ENCODE data around the gene LY9.

Gene LY9, protein sequence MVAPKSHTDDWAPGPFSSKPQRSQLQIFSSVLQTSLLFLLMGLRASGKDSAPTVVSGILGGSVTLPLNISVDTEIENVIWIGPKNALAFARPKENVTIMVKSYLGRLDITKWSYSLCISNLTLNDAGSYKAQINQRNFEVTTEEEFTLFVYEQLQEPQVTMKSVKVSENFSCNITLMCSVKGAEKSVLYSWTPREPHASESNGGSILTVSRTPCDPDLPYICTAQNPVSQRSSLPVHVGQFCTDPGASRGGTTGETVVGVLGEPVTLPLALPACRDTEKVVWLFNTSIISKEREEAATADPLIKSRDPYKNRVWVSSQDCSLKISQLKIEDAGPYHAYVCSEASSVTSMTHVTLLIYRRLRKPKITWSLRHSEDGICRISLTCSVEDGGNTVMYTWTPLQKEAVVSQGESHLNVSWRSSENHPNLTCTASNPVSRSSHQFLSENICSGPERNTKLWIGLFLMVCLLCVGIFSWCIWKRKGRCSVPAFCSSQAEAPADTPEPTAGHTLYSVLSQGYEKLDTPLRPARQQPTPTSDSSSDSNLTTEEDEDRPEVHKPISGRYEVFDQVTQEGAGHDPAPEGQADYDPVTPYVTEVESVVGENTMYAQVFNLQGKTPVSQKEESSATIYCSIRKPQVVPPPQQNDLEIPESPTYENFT

DNA sequence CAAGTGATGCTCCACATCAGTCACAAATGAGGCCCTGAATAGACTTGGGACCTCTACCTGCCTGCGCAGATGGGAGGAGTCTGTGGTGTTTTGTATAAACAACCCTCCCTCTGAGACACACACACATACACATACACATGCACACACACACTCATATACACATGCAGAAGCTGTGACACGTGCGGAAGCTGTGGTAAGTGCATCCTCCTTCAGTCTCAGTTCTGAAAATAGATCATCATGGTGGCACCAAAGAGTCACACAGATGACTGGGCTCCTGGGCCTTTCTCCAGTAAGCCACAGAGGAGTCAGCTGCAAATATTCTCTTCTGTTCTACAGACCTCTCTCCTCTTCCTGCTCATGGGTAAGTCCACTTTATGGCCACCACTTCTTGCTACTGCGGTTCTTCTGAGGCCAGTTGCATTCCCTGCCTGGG, at the start of gene LY9:
Gene LY9 (plus strand): TSS at position 224 of the 433 bp plus-strand sequence. CDS start 14 bp downstream, at position 238.
- DNase-seq = peak; percentile 74

GRCh38 chr1:160746836-160747500, 49.0 kb upstream of the LY9 start:
- DNase-seq = no peak

DNA sequence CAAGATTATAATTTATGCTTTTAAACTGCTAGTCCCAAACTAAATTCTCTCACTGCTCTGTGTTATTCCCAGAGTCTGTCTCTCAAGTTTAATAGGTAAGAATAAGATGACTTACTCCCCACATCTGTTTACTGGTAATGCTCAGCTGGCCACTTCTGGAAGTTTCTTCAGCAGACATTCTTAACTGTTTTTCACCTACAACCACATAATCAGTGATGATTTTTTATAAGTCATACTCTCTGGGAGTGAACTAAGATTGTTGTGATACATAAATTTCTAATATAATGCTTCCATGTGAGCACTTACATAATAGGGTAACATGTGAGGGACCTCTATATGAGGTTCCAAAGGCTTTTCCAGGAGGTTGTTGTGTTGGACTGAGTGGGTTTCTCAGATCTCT, 48.3 kb upstream of the LY9 start:
- DNase-seq = no peak

GRCh38 chr1:160748181-160748877, 47.6 kb upstream of the LY9 start:
- DNase-seq = no peak

- no peak for DNase-seq
These were observed 47.1 kb upstream of the LY9 start for GRCh38 chr1:160748878-160749269.

DNA sequence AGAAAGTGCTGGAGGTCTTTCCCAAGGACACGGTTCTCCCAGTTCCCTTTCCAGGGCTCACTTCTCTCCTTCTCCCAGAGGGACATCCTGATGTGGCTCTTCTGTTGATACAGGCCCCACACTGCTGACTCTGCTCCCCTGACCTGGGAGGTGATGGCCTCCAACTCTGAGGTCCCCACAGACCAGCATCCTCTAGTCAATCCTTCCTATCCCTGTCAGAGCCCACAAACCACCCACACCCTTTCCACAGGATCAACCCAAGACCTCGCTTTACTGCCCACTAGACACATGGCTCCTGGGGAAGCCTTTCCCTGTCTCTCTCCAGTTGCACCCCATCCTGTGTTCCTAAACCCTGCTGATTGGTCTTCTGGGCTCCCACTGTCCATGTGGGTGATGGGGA, 45.4 kb upstream of the LY9 start:
- no peak for DNase-seq

DNA sequence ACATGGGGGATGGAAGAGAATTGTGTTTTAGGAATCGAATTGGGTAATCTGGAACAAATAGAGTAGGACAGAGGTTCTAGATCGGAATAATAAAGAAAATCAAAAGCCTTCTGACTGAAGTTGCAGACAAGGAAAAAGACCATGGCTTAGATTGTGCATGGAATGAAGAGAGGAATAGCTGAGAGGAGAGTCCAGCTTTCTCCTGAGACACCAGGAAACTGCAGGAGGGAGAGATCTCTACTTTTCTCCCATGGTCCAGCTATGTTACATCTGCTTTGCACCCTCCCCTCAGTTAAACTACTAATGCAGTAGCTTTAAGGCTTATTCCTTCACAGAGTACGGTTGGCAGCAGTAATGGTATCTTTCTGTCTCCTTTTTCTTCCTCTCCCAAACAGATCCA, 43.6 kb upstream of the LY9 start:
- no peak for DNase-seq

DNA sequence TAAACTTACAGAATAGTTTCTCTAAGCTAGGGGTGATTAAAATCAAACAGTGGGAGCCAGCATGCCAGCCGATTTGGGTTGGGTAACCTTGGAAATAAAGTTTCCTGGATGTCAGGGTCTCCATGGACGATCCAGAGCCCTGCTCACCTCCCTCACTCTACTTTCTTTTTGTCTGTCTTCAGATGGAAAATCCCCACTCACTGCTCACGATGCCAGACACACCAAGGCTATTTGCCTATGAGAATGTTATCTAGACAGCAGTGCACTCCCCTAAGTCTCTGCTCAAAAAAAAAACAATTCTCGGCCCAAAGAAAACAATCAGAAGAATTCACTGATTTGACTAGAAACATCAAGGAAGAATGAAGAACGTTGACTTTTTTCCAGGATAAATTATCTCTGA, 43.0 kb upstream of the LY9 start:
- DNase-seq = no peak

DNA sequence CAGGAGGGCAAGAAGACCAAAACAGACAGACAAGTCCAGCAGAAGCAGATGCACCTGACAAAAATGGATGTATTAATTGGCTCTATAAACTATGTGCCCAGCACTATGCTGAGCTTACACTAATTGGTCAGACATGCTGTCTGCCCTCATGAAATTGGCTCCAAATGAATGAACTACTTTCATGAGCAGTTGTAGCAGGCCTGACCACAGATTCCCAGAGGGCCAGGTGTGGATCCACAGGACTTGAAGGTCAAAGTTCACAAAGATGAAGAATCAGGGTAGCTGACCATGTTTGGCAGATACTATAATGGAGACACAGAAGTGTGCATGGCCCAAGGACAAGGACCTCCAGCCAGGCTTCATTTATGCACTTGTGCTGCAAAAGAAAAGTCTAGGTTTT, 42.4 kb upstream of the LY9 start:
- no peak for DNase-seq

- no peak for DNase-seq
These were observed 40.5 kb upstream of the LY9 start for GRCh38 chr1:160755461-160755860.

GRCh38 chr1:160755911-160756848, 39.8 kb upstream of the LY9 start:
- DNase-seq = no peak

- no peak for DNase-seq
These were observed 39.1 kb upstream of the LY9 start for GRCh38 chr1:160756849-160757201.

DNA sequence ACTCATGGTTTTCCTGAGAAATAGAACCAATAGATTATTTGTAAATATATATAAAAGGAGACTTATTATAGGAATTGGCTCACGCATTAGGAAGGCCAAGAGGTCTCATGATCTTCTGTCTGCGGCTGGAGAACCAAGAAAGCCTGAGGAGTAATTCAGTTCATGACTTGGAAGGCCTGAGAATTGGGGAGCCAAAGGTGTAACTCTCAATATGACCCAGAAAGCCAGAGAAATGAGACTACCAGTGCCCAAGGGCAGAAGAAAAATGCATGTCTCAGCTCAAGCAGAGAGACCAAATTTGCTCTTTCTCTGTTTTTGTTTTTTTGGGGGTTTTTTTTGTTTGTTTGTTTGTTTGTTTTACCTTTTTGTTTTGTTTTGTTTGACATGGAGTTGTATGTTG, 37.5 kb upstream of the LY9 start:
- no peak for DNase-seq

- no peak for DNase-seq
These were observed 36.2 kb upstream of the LY9 start for GRCh38 chr1:160759740-160760139.

DNA sequence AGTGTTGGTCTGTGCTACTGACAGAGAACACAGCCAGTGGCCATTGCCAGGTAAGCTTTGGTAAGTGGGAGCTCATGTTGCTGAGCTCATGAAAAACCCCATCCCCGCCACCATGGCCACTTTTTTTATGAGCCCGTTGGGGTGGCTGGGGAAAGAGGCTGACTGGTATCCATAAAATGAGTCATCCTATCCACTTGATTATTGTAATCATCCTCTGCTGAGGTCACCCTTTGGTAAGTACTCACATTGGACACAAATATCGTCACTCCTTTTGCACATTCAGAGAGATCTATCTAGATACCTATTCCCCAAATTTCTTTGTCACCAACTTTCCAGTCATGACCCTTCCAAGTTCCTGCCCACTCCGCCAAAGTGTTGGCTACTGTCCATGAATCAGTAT, 34.9 kb upstream of the LY9 start:
- DNase-seq = no peak

- DNase-seq = no peak
These were observed 34.1 kb upstream of the LY9 start for GRCh38 chr1:160761886-160762285.

DNA sequence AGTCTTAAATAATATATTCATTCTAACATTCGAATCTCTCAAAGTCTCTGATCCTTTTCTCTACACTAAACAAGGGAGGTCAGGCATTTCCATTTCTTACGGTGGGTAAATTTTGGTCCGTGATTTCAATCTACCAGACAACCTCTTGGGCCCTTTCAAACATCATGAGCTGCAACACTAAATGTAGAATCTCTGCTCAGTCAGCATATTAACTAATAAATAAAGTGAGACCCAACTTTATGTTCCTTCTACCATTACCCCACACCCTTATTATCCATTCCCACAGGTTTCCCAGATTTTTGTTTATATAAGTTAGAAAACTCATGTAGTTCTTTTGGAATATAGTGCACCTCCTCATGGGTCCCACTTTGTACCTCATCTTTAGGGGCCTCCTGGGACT, 32.0 kb upstream of the LY9 start:
- DNase-seq = no peak

GRCh38 chr1:160767395-160768294, 28.3 kb upstream of the LY9 start:
- peak; percentile 73 for DNase-seq

DNA sequence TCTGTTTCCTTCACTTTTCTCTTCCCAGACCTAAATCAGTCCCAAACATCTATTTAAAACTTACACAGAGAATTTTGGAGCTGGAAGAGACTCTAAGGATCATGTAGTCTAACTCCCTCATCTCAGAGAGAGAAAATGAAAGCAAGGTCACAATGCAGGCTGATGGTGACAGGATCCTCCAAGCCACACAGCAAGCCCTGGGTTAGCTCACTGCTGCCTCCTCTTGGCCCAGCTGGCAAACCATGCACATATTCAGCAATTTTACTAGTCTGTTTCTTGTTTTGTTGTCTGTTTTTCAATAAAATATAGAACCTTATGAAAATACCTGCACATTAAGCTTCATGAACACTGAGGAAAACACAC, 27.7 kb upstream of the LY9 start:
- peak; percentile 81 for DNase-seq

DNA sequence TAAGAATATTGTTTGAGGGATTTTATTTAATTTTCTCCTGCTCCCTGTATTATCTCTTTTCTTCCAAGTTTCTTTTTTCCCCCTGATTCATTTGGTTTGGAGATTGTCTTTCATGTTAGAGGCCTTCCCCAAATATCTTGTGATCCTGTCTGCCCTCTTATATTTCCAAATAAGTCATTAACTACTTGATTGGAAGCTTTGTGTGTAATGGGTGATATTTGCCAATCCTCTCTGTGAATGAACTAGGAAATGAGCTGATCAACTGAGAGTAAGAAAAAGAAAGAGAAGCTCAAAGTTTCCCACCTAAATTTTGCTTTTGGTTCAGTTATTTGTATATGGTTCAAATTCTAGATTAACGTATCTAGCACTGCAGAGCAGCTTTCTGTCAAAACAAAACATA, 23.6 kb upstream of the LY9 start:
- no peak for DNase-seq

GRCh38 chr1:160773093-160773492, 22.9 kb upstream of the LY9 start:
- DNase-seq = no peak
